ENCODE data around the gene TEAD1. TPM values are rescaled to one million over a fixed set of nuclear protein-coding genes. Genes with fewer than 3 reads are reported as not detected.

TEAD1 gene
- polyA plus RNA-seq, 2 of the 4 experiments (the other 2 are of a cell fraction): 111 to 112 TPM

GRCh38 chr11:12798609-12799011, 124.4 kb downstream of the TEAD1 start:
- 59% methylated on average over 4 of the region's 4 CpGs for WGBS (ENCODE audit: missing lambda C conversion rate)
- no peak overlapping the region for H3K4me3 ChIP-seq

GRCh38 chr11:12799334-12799835, 125.2 kb downstream of the TEAD1 start:
- H3K9me3 ChIP-seq: no peaks in the 10 kb centered on the region
- peaks cover 70% of the 10 kb centered on the region for H3K4me1 ChIP-seq
- FAIRE-seq: no peak
- CTCF ChIA-PET: interaction anchor here (1.3 to 2.1 kb wide), 2 partner anchors 14 to 94 kb away, joined by 3 to 7 read pairs; no protein-coding TSS in a partner anchor
- H3K4me3 ChIP-seq: peak overlapping the region; percentile 13; the same call in 1 of the 3 replicates
- H3K27ac ChIP-seq: peak overlapping the region; percentile 80 to 89
- peak overlapping the region; percentile 72 for H3K4me2 ChIP-seq
- no peak for ATAC-seq
- WGBS (ENCODE audit: missing lambda C conversion rate): 15% methylated on average over 4 of the region's 4 CpGs
- POLR2A ChIA-PET: interaction anchor here (0.9 kb wide), 1 partner anchor 30 kb away, joined by 4 read pairs; no protein-coding TSS in a partner anchor
- DNase-seq (ENCODE audit: low read depth in 1 of 2, low spot score in 1 of 2): no peak
- TF ChIP-seq ZNF302 (CRISPR knock-in tag; IDR thresholded peaks at IDR 0.05) (no peak), ZFP36 (IDR thresholded peaks at IDR 0.05; ENCODE audit: borderline replicate concordance, partially characterized antibody) (no peak), HMGXB4 (CRISPR knock-in tag; IDR thresholded peaks at IDR 0.05; ENCODE audit: borderline replicate concordance) (no peak), NPAS2 (CRISPR knock-in tag; IDR thresholded peaks at IDR 0.05; ENCODE audit: borderline replicate concordance) (no peak), MAFK (IDR thresholded peaks at IDR 0.05; ENCODE audit: partially characterized antibody) (peak; percentile 23), ATOH8 (CRISPR knock-in tag; IDR thresholded peaks at IDR 0.05; ENCODE audit: low read depth) (no peak), PBX3 (IDR thresholded peaks at IDR 0.05) (no peak), ESRRA (IDR thresholded peaks at IDR 0.05; ENCODE audit: borderline replicate concordance, low read length) (no peak)

More at GRCh38 chr11:12798609-12799011, 124.4 kb downstream of the TEAD1 start:
- ATAC-seq (no peak), FAIRE-seq (no peak), DNase-seq (ENCODE audit: low read depth in 1 of 2, low spot score in 1 of 2) (no peak)
- no peaks in the 10 kb centered on the region for H3K9me3 ChIP-seq
- ChIA-PET POLR2A (no interaction called here), CTCF (no interaction called here)
- TF ChIP-seq FOXS1 (CRISPR knock-in tag; IDR thresholded peaks at IDR 0.05) (no peak), E2F6 (IDR thresholded peaks at IDR 0.05; ENCODE audit: borderline replicate concordance, low read depth) (no peak), CTCF (IDR thresholded peaks at IDR 0.05) (no peak), SREBF2 (IDR thresholded peaks at IDR 0.05) (no peak), KDM5A (IDR thresholded peaks at IDR 0.05) (no peak)
- peak overlapping the region; percentile 72 for H3K4me2 ChIP-seq
- peak overlapping the region; percentile 80 to 89 for H3K27ac ChIP-seq
- H3K4me1 ChIP-seq: peaks cover 62% of the 10 kb centered on the region

GRCh38 chr11:12800032-12800671, 125.9 kb downstream of the TEAD1 start:
- DNase-seq (ENCODE audit: low read depth in 1 of 2, low spot score in 1 of 2) (peak; percentile 58 to 80), ATAC-seq (peak; percentile 69 to 70), FAIRE-seq (no peak)
- H3K9me3 ChIP-seq: no peaks in the 10 kb centered on the region
- peak overlapping the region; percentile 72 for H3K4me2 ChIP-seq
- WGBS (ENCODE audit: missing lambda C conversion rate): under 1% methylated on average over 8 of the region's 8 CpGs
- CTCF ChIA-PET: interaction anchor here (1.3 to 2.9 kb wide), 5 partner anchors 14 to 469 kb away, joined by 3 to 11 read pairs (median 7); no protein-coding TSS in a partner anchor
- peaks cover 77% of the 10 kb centered on the region for H3K4me1 ChIP-seq
- peak overlapping the region; percentile 80 to 89 for H3K27ac ChIP-seq
- POLR2A ChIA-PET: interaction anchor here (0.6 to 1.2 kb wide), 3 partner anchors 14 to 120 kb away, joined by 3 to 4 read pairs (median 3); no protein-coding TSS in a partner anchor
- peak overlapping the region; percentile 13; the same call in 2 of the 3 replicates for H3K4me3 ChIP-seq
- no peak for TF ChIP-seq SREBF2 (IDR thresholded peaks at IDR 0.05)
- TF ChIP-seq HMGXB4 (CRISPR knock-in tag; IDR thresholded peaks at IDR 0.05; ENCODE audit: borderline replicate concordance): no peak
- TF ChIP-seq JUN (IDR thresholded peaks at IDR 0.05): peak in 1 of 2 experiments; percentile 36; a peak in 1 of 5 replicates
- no peak for TF ChIP-seq NPAS2 (CRISPR knock-in tag; IDR thresholded peaks at IDR 0.05; ENCODE audit: borderline replicate concordance)
- TF ChIP-seq REST (IDR thresholded peaks at IDR 0.05): no peak
- no peak for TF ChIP-seq HDAC2 (IDR thresholded peaks at IDR 0.05)
- TF ChIP-seq SMC3 (IDR thresholded peaks at IDR 0.05): 0 out of 3 replicates have a peak, but pooled peaks have one; percentile 5
- no peak for TF ChIP-seq RARB (CRISPR knock-in tag; IDR thresholded peaks at IDR 0.05)

Measured in A549 (cell line).